Smooth muscle cell (in vitro differentiated cells): ENCODE data around the gene CCDC148. TPM values are rescaled to one million over a fixed set of nuclear protein-coding genes. Genes with fewer than 3 reads are reported as not detected.

Experiments used
- DNase-seq: peaks from one replicate; lab custom pipeline; 2025; ENCODE audit not compliant: unreplicated experiment; lab: John Stamatoyannopoulos, UW
- H2AFZ ChIP-seq: fragments of 200-600 bp; sonication (generic); 2 replicates; pipeline ENCODE4 v1.6.0; 2016; ENCODE audit warnings: antibody characterized with exemption, low read depth, mild to moderate bottlenecking
- H3F3A ChIP-seq: fragments of 200-600 bp; sonication (generic); 2 replicates; pipeline ENCODE4 v1.6.0; 2017; ENCODE audit warnings: antibody characterized with exemption, low read depth
- H3K27ac ChIP-seq: fragments of 200-600 bp; sonication (generic); 2 replicates; pipeline ENCODE4 v1.5.1; 2016; ENCODE audit warnings: low read depth, mild to moderate bottlenecking
- H3K27me3 ChIP-seq: fragments of 200-600 bp; sonication (generic); 2 replicates; pipeline ENCODE4 v1.6.1; 2016; ENCODE audit warnings: low read depth, mild to moderate bottlenecking
- H3K36me3 ChIP-seq: fragments of 200-600 bp; sonication (generic); 2 replicates; pipeline ENCODE4 v1.5.1; 2016; ENCODE audit warnings: low read depth
- H3K4me1 ChIP-seq: fragments of 200-600 bp; sonication (generic); 2 replicates; pipeline ENCODE4 v1.5.1; 2016; ENCODE audit warnings: low read depth
- H3K4me2 ChIP-seq: fragments of 200-600 bp; sonication (generic); 2 replicates; pipeline ENCODE4 v1.6.0; 2016; ENCODE audit warnings: mild to moderate bottlenecking
- H3K4me3 ChIP-seq: fragments of 200-600 bp; sonication (generic); 2 replicates; pipeline ENCODE4 v1.5.1; 2016; ENCODE audit warnings: mild to moderate bottlenecking
- H3K79me2 ChIP-seq: fragments of 200-600 bp; sonication (generic); 2 replicates; pipeline ENCODE4 v1.6.0; 2016; ENCODE audit warnings: low read depth, mild to moderate bottlenecking
- H3K9ac ChIP-seq: fragments of 200-600 bp; sonication (generic); 2 replicates; pipeline ENCODE4 v1.6.0; 2016; ENCODE audit warnings: low read depth
- H3K9me3 ChIP-seq: fragments of 200-600 bp; sonication (generic); replicated peaks from 2 replicates; pipeline ENCODE4 v1.5.1; 2016; ENCODE audit warnings: low read depth
- H4K20me1 ChIP-seq: fragments of 200-600 bp; sonication (generic); 2 replicates; pipeline ENCODE4 v1.6.0; 2016; ENCODE audit warnings: low read depth
- CTCF ChIP-seq: fragments of 200-600 bp; sonication (generic); IDR thresholded peaks from 2 replicates; pipeline ENCODE4 v1.5.1; 2017; ENCODE audit warnings: borderline replicate concordance, mild to moderate bottlenecking, antibody characterized with exemption; ENCODE audit not compliant: insufficient read depth, poor library complexity, severe bottlenecking
- WGBS: methylation state at CpG from one replicate; pipeline ENCODE4 v1.1.7; 2016; ENCODE audit warnings: low lambda C conversion rate; 5-methylcytosine and 5-hydroxymethylcytosine counted together
- polyA plus RNA-seq: library from polyadenylated mRNA; unstranded; fragments of >200 nt; fragmentation: Nextera tagmentation; extraction: Ambion mirVana; gene quantifications from 2 replicates; pipeline ENCODE4 v1.2.1, GENCODE V29; 2016
- total RNA-seq: library from RNA; depleted of rRNA; stranded (reverse); fragments of >200 nt; gene quantifications from 2 replicates; pipeline ENCODE4 v1.2.3, GENCODE V29; 2014

CCDC148 gene
- total and polyA plus RNA-seq, 2 experiments from 2014 or later = 0.09 TPM; not detected in 1

- no peak for TF ChIP-seq CTCF
- Histone ChIP-seq H2AFZ (no peak overlapping the region), H3K27me3 (no peaks in the 10 kb centered on the region), H4K20me1 (no peaks in the 10 kb centered on the region), H3K9me3 (no peaks in the 10 kb centered on the region), H3F3A (no peaks in the 10 kb centered on the region), H3K4me2 (no peak overlapping the region), H3K4me3 (no peak overlapping the region), H3K9ac (no peak overlapping the region), H3K79me2 (no peaks in the 10 kb centered on the region), H3K27ac (no peak overlapping the region), H3K4me1 (no peaks in the 10 kb centered on the region), H3K36me3 (no peaks in the 10 kb centered on the region)
- no peak for DNase-seq
- 95% methylated on average over 3 of the region's 3 CpGs for WGBS
These were observed 75.3 kb downstream of the CCDC148 start for GRCh38 chr2:158381205-158381604.

GRCh38 chr2:158380746-158381145 is 75.8 kb downstream of the CCDC148 start:
- no peak overlapping the region for H3K27ac ChIP-seq
- DNase-seq = no peak
- no peaks in the 10 kb centered on the region for H3K27me3 ChIP-seq
- no peak for TF ChIP-seq CTCF
- no peaks in the 10 kb centered on the region for H3K36me3 ChIP-seq
- no peaks in the 10 kb centered on the region for H3F3A ChIP-seq
- H4K20me1 ChIP-seq = no peaks in the 10 kb centered on the region
- H3K4me1 ChIP-seq = no peaks in the 10 kb centered on the region
- H3K79me2 ChIP-seq = no peaks in the 10 kb centered on the region
- no peak overlapping the region for H3K4me3 ChIP-seq
- H2AFZ ChIP-seq = no peak overlapping the region
- H3K9me3 ChIP-seq = no peaks in the 10 kb centered on the region
- H3K9ac ChIP-seq = no peak overlapping the region
- H3K4me2 ChIP-seq = no peak overlapping the region

GRCh38 chr2:158378926-158379325 is 77.6 kb downstream of the CCDC148 start:
- Histone ChIP-seq H3K4me2 (no peak overlapping the region), H3K4me1 (no peaks in the 10 kb centered on the region), H3K79me2 (no peaks in the 10 kb centered on the region), H3K9me3 (no peaks in the 10 kb centered on the region), H3K9ac (no peak overlapping the region), H3K36me3 (no peaks in the 10 kb centered on the region), H2AFZ (no peak overlapping the region), H3K27ac (no peak overlapping the region), H4K20me1 (no peaks in the 10 kb centered on the region), H3F3A (no peaks in the 10 kb centered on the region), H3K4me3 (no peak overlapping the region), H3K27me3 (no peaks in the 10 kb centered on the region)
- 85% methylated on average over 1 of the region's 1 CpG for WGBS
- no peak for TF ChIP-seq CTCF
- no peak for DNase-seq

GRCh38 chr2:158366342-158366741 is 90.2 kb downstream of the CCDC148 start:
- Histone ChIP-seq H3K4me1 (no peaks in the 10 kb centered on the region), H3K27me3 (no peaks in the 10 kb centered on the region), H2AFZ (no peak overlapping the region), H3K4me3 (no peak overlapping the region), H3K27ac (no peak overlapping the region), H4K20me1 (no peaks in the 10 kb centered on the region), H3K79me2 (no peaks in the 10 kb centered on the region), H3F3A (no peaks in the 10 kb centered on the region), H3K36me3 (no peaks in the 10 kb centered on the region), H3K9me3 (peaks cover 5% of the 10 kb centered on the region), H3K4me2 (no peak overlapping the region), H3K9ac (no peak overlapping the region)
- 85% methylated on average over 5 of the region's 5 CpGs for WGBS
- no peak for DNase-seq
- no peak for TF ChIP-seq CTCF
